CD8-positive, alpha-beta memory T cell (primary cell): ENCODE results near the gene ACSS2. TPM values are rescaled to one million over a fixed set of nuclear protein-coding genes. Genes with fewer than 3 reads are reported as not detected.
A peak's percentile ranks its signal among the peaks of the same experiment; 100 is the strongest.

Source experiments
- CTCF ChIA-PET: fragments of 350-600 bp; sonication (Branson Sonifier 250); formaldehyde crosslinking; loops from one replicate; lab custom pipeline; 2021; ENCODE audit warnings: antibody characterized with exemption; lab: Charles Lee
- POLR2A ChIA-PET: fragments of 350-600 bp; sonication (Branson Sonifier 250); formaldehyde crosslinking; loops from one replicate; lab custom pipeline; 2021; ENCODE audit warnings: antibody characterized with exemption; lab: Charles Lee
- DNase-seq, 5 donors: peaks; one replicate each; pipeline versions ENCODE4 v3.0.0 to v3.0.0-alpha.2; 2020 to 2022; ENCODE audit warnings: mixed read lengths in 1 of 5
- H3K27ac ChIP-seq: one replicate; pipeline ENCODE4 v1.7.0; 2013; ENCODE audit warnings: low read depth, mild to moderate bottlenecking, low read length, moderate library complexity
- H3K27me3 ChIP-seq: 2 replicates; pipeline ENCODE4 v1.7.0; 2013; ENCODE audit warnings: low read length, mild to moderate bottlenecking; ENCODE audit not compliant: insufficient read depth, poor library complexity, severe bottlenecking
- H3K36me3 ChIP-seq: 2 replicates; pipeline ENCODE4 v1.7.0; 2013; ENCODE audit warnings: mild to moderate bottlenecking, low read length, moderate library complexity; ENCODE audit not compliant: insufficient read depth
- H3K4me1 ChIP-seq: 2 replicates; pipeline ENCODE4 v1.7.0; 2013; ENCODE audit warnings: mild to moderate bottlenecking, low read length, moderate library complexity; ENCODE audit not compliant: insufficient read depth
- H3K4me3 ChIP-seq: 2 replicates; pipeline ENCODE4 v1.7.0; 2013; ENCODE audit warnings: mild to moderate bottlenecking, low read length
- H3K9me3 ChIP-seq: 2 replicates; pipeline ENCODE4 v1.7.0; 2013; ENCODE audit warnings: mild to moderate bottlenecking, low read length
- H3K27ac Mint-ChIP-seq, 8 donors: one replicate each; pipeline ENCODE4 v1.8.0; 2020 to 2021; ENCODE audit warnings: mixed read lengths in 8 of 8, mild to moderate bottlenecking in 6 of 8, inconsistent platforms in 3 of 8, moderate library complexity in 3 of 8
- H3K27me3 Mint-ChIP-seq, 2 donors: one replicate each; pipeline ENCODE4 v1.8.0; 2020 to 2021; ENCODE audit warnings: mixed read lengths in 2 of 2, mild to moderate bottlenecking in 1 of 2, moderate library complexity in 1 of 2
- H3K36me3 Mint-ChIP-seq, 3 donors: one replicate each; pipeline ENCODE4 v1.8.0; 2020 to 2021; ENCODE audit warnings: mixed read lengths in 3 of 3, inconsistent platforms in 1 of 3, mild to moderate bottlenecking in 1 of 3
- H3K4me1 Mint-ChIP-seq, 3 donors: one replicate each; pipeline ENCODE4 v1.8.0; 2020 to 2021; ENCODE audit warnings: mixed read lengths in 3 of 3, inconsistent platforms in 1 of 3, mild to moderate bottlenecking in 1 of 3
- H3K4me3 Mint-ChIP-seq, 7 donors: one replicate each; pipeline ENCODE4 v1.8.0; 2020 to 2021; ENCODE audit warnings: mixed read lengths in 7 of 7, mild to moderate bottlenecking in 6 of 7, moderate library complexity in 4 of 7, inconsistent platforms in 2 of 7
- H3K9me3 Mint-ChIP-seq, 5 donors: one replicate each; pipeline ENCODE4 v1.8.0; 2020 to 2022; ENCODE audit warnings: mixed read lengths in 5 of 5, mild to moderate bottlenecking in 3 of 5, moderate library complexity in 2 of 5, inconsistent platforms in 1 of 5
- polyA plus RNA-seq: library from polyadenylated mRNA; unstranded; fragments of 300-500 nt; fragmentation: Illumina TruSeq; gene quantifications from one replicate; pipeline ENCODE4 v1.2.3, GENCODE V29; 2021
- total RNA-seq, 2 experiments: library from RNA; stranded (reverse); gene quantifications; one replicate each; pipeline ENCODE4 v1.2.3, GENCODE V29; 2021

ACSS2 gene
- total and polyA plus RNA-seq, 3 experiments from 2014 or later = 5.3 to 7.2 (median 6.0) TPM

DNA sequence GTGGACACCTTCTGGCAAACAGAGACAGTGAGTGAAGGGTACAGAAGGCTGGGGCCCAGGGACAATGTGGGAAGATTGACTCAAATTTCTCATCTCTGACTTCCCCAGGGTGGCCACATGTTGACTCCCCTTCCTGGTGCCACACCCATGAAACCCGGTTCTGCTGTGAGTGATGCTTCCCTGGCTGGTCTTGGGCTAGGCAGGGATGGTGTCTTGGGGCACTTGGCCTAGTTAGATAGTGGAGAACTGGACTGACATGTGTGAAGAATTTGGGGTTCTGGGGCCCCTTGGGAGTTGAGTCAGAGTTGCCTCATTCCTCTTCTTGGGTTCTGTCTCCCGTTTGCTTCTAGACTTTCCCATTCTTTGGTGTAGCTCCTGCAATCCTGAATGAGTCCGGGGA is 45.0 kb downstream of the ACSS2 start:
- peaks cover 15% of the 10 kb centered on the region for H3K4me1 ChIP-seq
- no peaks in the 10 kb centered on the region for H3K27me3 ChIP-seq
- no peak overlapping the region for H3K4me3 ChIP-seq
- H3K36me3 ChIP-seq = no peaks in the 10 kb centered on the region
- no peaks in the 10 kb centered on the region for H3K9me3 ChIP-seq
- Mint-ChIP-seq H3K27me3 (peaks cover 0 to 1% of the 10 kb centered on the region in 2 donors), H3K36me3 (peaks cover 4 to 17% (median 5%) of the 10 kb centered on the region in 3 donors), H3K4me1 (peaks cover 11 to 39% (median 21%) of the 10 kb centered on the region in 3 donors), H3K27ac (peak overlapping the region in 1 of 8 donors; percentile 34), H3K9me3 (no peaks in the 10 kb centered on the region), H3K4me3 (no peak overlapping the region)
- H3K27ac ChIP-seq = no peak overlapping the region
- no peak for DNase-seq
- ChIA-PET POLR2A (no interaction called here), CTCF (no interaction called here)

DNA sequence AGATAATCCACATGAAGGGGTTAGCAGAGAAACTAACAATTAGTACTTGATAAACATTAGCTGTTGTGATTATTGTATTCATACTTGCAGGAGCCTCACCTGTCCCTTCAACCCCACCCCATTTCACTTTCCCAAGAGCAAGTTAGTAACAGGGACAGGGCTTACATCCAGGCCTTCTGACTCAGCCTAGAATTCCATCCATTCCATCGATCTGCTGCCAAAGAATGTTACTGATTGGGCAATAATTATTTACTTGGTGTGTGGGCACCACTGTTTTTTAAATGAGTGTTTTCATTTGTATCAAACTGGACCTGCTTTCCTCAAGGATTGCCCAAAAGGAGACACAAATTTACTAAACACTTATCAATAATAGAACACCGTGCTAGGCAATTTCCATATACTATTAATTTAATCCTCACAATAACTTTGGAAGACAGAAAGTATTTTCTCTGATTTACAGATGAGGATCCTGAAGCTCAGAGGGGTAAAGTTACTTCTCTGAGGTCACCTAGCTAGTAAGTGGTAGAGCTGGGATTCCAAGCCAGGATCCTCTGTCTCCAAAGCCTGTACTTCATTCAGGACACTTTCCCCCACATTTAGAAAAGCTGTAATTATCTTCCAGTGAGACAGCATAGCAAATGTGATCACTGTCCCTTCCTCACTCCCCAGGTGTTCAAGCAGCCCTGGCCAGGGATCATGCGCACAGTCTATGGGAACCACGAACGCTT is 46.4 kb downstream of the ACSS2 start:
- H3K27ac Mint-ChIP-seq = no peak overlapping the region
- H3K27ac ChIP-seq = no peak overlapping the region
- peaks cover 12% of the 10 kb centered on the region for H3K4me1 ChIP-seq
- peaks cover 4 to 26% (median 5%) of the 10 kb centered on the region in 3 donors for H3K36me3 Mint-ChIP-seq
- POLR2A ChIA-PET = no interaction called here
- no peak overlapping the region for H3K4me3 ChIP-seq
- H3K4me1 Mint-ChIP-seq = peaks cover 11 to 33% (median 14%) of the 10 kb centered on the region in 3 donors
- DNase-seq = no peak
- H3K27me3 Mint-ChIP-seq = peaks cover 0 to 1% of the 10 kb centered on the region in 2 donors
- H3K4me3 Mint-ChIP-seq = no peak overlapping the region
- no peaks in the 10 kb centered on the region for H3K27me3 ChIP-seq
- H3K9me3 Mint-ChIP-seq = no peaks in the 10 kb centered on the region
- no peaks in the 10 kb centered on the region for H3K9me3 ChIP-seq
- no peaks in the 10 kb centered on the region for H3K36me3 ChIP-seq
- CTCF ChIA-PET = interaction anchor here (0.8 to 1.0 kb wide), 2 partner anchors 8 to 33 kb away, joined by 3 read pairs; partner anchors contain the start of genes GSS and MYH7B

DNA sequence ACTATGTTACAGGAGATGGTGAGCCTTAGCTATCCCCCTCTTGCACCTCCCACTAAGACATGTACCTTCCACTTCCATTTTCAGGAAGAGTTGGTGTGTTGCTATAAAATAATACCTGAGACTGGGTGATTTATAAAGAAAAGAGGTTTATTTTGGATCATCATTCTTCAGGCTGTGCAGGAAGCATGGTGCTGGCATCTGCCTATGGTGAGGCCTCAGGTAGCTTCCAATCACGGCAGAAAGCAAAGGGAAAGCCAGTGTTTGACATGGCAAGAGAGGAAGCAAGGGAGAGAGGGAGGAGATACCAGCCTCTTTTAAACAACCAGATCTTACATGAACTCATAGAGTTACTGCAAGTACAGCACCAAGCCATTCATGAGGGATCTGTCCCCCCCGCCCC is 47.0 kb downstream of the ACSS2 start:
- Mint-ChIP-seq H3K27me3 (peaks cover 0 to 1% of the 10 kb centered on the region in 2 donors), H3K4me3 (no peak overlapping the region), H3K27ac (no peak overlapping the region), H3K9me3 (no peaks in the 10 kb centered on the region), H3K4me1 (peaks cover 5 to 27% (median 8%) of the 10 kb centered on the region in 3 donors), H3K36me3 (peaks cover 4 to 31% (median 5%) of the 10 kb centered on the region in 3 donors)
- ChIA-PET POLR2A (no interaction called here), CTCF (interaction anchor here (1.0 kb wide), 1 partner anchor 9 kb away, joined by 3 read pairs; no protein-coding TSS in a partner anchor)
- no peaks in the 10 kb centered on the region for H3K9me3 ChIP-seq
- no peak overlapping the region for H3K4me3 ChIP-seq
- H3K27ac ChIP-seq = no peak overlapping the region
- H3K36me3 ChIP-seq = no peaks in the 10 kb centered on the region
- no peak for DNase-seq
- peaks cover 6% of the 10 kb centered on the region for H3K4me1 ChIP-seq
- H3K27me3 ChIP-seq = no peaks in the 10 kb centered on the region

DNA sequence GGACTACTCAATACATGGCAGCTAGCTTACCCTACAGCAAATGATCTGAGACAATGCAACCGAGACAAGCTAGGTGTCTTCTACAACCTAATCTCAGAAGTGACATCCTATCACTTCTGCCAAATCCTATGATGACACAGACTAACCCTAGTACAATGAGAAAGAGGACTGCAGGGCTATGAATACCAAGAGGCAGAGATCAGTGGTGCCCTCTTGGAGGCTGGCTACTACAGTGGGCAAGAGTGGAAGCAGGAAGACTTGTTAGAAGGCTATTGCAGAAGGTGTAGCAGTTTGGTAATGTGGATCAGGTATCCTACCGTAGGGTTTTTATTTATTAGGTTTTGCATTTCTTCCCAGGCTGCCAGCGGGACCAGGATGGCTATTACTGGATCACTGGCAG is 48.9 kb downstream of the ACSS2 start:
- no peak for DNase-seq
- Histone ChIP-seq H3K9me3 (no peaks in the 10 kb centered on the region), H3K36me3 (no peaks in the 10 kb centered on the region), H3K27me3 (no peaks in the 10 kb centered on the region), H3K27ac (no peak overlapping the region), H3K4me3 (no peak overlapping the region), H3K4me1 (peaks cover 3% of the 10 kb centered on the region)
- ChIA-PET POLR2A (no interaction called here), CTCF (no interaction called here)
- Mint-ChIP-seq H3K4me3 (no peak overlapping the region), H3K27ac (peak overlapping the region in 6 of 8 donors; percentile 32 to 69 (median 58)), H3K9me3 (no peaks in the 10 kb centered on the region), H3K27me3 (no peaks in the 10 kb centered on the region), H3K4me1 (peaks cover 2 to 18% (median 3%) of the 10 kb centered on the region in 3 donors), H3K36me3 (peaks cover 4 to 46% (median 7%) of the 10 kb centered on the region in 3 donors)

DNA sequence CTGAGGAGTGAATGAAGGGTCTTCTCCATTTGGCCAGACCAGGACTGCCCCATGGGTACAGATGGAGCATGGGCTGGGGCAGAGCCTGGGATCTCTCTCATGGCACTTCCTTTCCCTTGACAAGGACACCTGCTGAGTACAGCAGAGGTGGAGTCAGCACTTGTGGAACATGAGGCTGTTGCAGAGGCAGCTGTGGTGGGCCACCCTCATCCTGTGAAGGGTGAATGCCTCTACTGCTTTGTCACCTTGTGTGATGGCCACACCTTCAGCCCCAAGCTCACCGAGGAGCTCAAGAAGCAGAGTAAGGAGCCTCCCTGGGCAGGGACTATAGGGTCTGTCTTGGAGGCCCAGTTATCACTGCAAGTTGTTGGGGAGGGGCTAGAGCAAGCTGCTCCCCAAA is 49.6 kb downstream of the ACSS2 start:
- peaks cover 4 to 51% (median 12%) of the 10 kb centered on the region in 3 donors for H3K36me3 Mint-ChIP-seq
- H3K4me3 Mint-ChIP-seq = no peak overlapping the region
- peaks cover 2 to 18% (median 3%) of the 10 kb centered on the region in 3 donors for H3K4me1 Mint-ChIP-seq
- H3K27ac Mint-ChIP-seq = peak overlapping the region in 5 of 8 donors; percentile 34 to 81 (median 61)
- Histone ChIP-seq H3K4me1 (peaks cover 3% of the 10 kb centered on the region), H3K9me3 (no peaks in the 10 kb centered on the region), H3K4me3 (no peak overlapping the region), H3K27ac (no peak overlapping the region), H3K36me3 (no peaks in the 10 kb centered on the region), H3K27me3 (no peaks in the 10 kb centered on the region)
- no peak for DNase-seq
- H3K9me3 Mint-ChIP-seq = no peaks in the 10 kb centered on the region
- POLR2A ChIA-PET = no interaction called here
- no peaks in the 10 kb centered on the region for H3K27me3 Mint-ChIP-seq
- CTCF ChIA-PET = no interaction called here

DNA sequence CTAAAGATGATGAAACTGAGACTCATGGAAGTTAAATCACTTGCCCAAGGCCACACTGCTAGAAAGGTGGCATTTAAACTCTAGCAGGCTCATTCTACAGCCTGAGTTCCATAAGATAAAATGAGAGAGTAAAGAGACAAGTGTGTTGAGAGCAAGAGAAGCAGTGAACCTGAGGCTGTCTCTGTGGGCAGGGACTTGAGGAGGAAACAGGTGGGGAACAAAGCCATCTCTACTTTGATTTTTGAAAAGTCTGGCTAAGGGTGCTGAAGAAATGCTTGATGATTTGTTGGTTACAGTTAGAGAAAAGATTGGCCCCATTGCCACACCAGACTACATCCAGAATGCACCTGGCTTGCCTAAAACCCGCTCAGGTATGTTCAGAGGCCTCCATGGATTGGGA is 50.2 kb downstream of the ACSS2 start:
- H3K27me3 ChIP-seq = no peaks in the 10 kb centered on the region
- no peak overlapping the region for H3K4me3 Mint-ChIP-seq
- POLR2A ChIA-PET = no interaction called here
- no peak overlapping the region for H3K4me3 ChIP-seq
- H3K4me1 Mint-ChIP-seq = peaks cover 2 to 18% (median 3%) of the 10 kb centered on the region in 3 donors
- no peaks in the 10 kb centered on the region for H3K9me3 ChIP-seq
- H3K27ac Mint-ChIP-seq = peak overlapping the region in 5 of 8 donors; percentile 11 to 81 (median 61)
- no peaks in the 10 kb centered on the region for H3K27me3 Mint-ChIP-seq
- no peak overlapping the region for H3K27ac ChIP-seq
- peaks cover 3% of the 10 kb centered on the region for H3K4me1 ChIP-seq
- CTCF ChIA-PET = no interaction called here
- DNase-seq = no peak
- H3K9me3 Mint-ChIP-seq = no peaks in the 10 kb centered on the region
- H3K36me3 ChIP-seq = no peaks in the 10 kb centered on the region
- peaks cover 4 to 57% (median 15%) of the 10 kb centered on the region in 3 donors for H3K36me3 Mint-ChIP-seq

DNA sequence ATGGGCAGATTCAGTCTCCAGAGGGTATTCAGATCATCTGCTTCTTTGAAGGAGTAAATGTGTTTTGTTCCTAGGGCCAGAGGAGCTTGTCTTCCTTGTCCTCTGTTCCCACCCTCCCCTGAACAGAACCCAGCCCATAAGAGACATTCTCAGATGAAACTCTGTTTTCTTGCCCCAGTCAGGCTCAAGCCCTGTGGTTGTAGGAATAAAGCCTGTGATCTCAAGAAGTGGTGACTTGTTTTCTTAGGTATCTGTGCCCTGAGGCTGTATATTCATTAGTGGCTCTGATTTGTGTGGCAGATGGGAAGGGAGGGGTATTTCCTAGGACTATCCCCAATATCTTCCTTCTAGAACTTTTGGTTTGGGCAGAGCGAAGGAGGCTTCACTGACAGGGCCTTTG is 51.3 kb downstream of the ACSS2 start:
- peaks cover 3% of the 10 kb centered on the region for H3K4me1 ChIP-seq
- POLR2A ChIA-PET = no interaction called here
- Mint-ChIP-seq H3K27me3 (no peaks in the 10 kb centered on the region), H3K27ac (peak overlapping the region in 3 of 8 donors; percentile 4 to 68 (median 36)), H3K9me3 (no peaks in the 10 kb centered on the region), H3K4me3 (no peak overlapping the region), H3K36me3 (peaks cover 4 to 68% (median 15%) of the 10 kb centered on the region in 3 donors), H3K4me1 (peaks cover 2 to 18% (median 3%) of the 10 kb centered on the region in 3 donors)
- H3K4me3 ChIP-seq = no peak overlapping the region
- no peaks in the 10 kb centered on the region for H3K27me3 ChIP-seq
- DNase-seq = no peak
- no peaks in the 10 kb centered on the region for H3K9me3 ChIP-seq
- H3K36me3 ChIP-seq = no peaks in the 10 kb centered on the region
- CTCF ChIA-PET = no interaction called here
- no peak overlapping the region for H3K27ac ChIP-seq

DNA sequence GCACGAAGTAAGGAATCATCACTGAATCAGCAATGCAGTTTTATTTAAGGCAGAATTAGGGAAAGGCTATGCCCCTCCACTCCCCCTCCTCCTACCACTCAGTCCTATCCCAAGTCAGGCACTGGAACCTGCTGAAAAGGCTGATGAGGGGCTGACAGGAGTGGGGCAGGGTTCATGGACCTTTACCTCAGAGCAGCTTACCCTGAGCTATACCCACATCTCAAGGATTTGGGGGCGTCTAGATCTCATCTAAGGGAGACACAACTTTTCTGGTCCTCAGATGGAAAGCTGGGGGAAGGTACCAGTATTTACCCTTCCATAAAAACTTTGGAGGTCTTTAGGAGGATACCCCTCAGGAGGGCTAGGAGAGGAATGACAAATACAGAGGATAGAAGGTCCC is 52.0 kb downstream of the ACSS2 start:
- ChIA-PET CTCF (interaction anchor here (0.5 kb wide), 1 partner anchor 9 kb away, joined by 3 read pairs; no protein-coding TSS in a partner anchor), POLR2A (no interaction called here)
- Histone ChIP-seq H3K27ac (no peak overlapping the region), H3K27me3 (no peaks in the 10 kb centered on the region), H3K4me1 (peaks cover 3% of the 10 kb centered on the region), H3K4me3 (no peak overlapping the region), H3K36me3 (no peaks in the 10 kb centered on the region), H3K9me3 (no peaks in the 10 kb centered on the region)
- Mint-ChIP-seq H3K4me3 (no peak overlapping the region), H3K27ac (peak overlapping the region in 2 of 8 donors; percentile 25 to 52), H3K36me3 (peaks cover 4 to 72% (median 20%) of the 10 kb centered on the region in 3 donors), H3K4me1 (peaks cover 2 to 18% (median 3%) of the 10 kb centered on the region in 3 donors), H3K9me3 (no peaks in the 10 kb centered on the region), H3K27me3 (no peaks in the 10 kb centered on the region)
- no peak for DNase-seq
